Activated CD8-positive, alpha-beta memory T cell treated with anti-CD3 and anti-CD28 coated beads for 4 hours (primary cell): ENCODE results near the gene PUM2.

Experiments
- DNase-seq, 2 donors: peaks; one replicate each; pipeline ENCODE4 v3.0.0-alpha.2; 2020; ENCODE audit warnings: low read depth in 2 of 2

The PUM2 gene

DNA sequence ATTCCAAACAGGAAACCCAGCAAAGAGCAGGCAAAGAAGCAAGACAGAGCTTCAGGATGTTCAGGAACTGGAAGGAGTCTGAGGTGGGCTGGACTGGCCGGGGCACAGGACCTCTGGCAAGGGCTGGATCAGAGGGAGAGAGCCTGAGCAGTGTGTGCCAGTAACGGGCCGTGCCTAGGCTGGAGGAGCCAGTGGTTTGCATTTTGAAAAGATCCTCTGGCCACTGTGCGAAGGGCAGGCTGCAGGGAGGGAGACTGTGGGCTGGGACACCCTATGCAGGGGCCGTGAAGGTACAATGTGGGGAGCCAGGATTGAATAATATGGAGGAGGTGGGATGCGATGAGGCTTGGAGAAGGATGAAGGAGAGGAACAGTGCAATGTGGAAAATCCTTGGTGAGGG lies 119.5 kb downstream of the PUM2 start:
- DNase-seq: no peak

- DNase-seq: no peak
These were observed 120.6 kb downstream of the PUM2 start for GRCh38 chr2:20230114-20230425.

GRCh38 chr2:20229322-20230113 lies 121.1 kb downstream of the PUM2 start:
- DNase-seq: no peak

- DNase-seq: no peak
These were observed 122.6 kb downstream of the PUM2 start for GRCh38 chr2:20227894-20228505.

- DNase-seq: no peak
These were observed 124.5 kb downstream of the PUM2 start for GRCh38 chr2:20226152-20226545.

DNA sequence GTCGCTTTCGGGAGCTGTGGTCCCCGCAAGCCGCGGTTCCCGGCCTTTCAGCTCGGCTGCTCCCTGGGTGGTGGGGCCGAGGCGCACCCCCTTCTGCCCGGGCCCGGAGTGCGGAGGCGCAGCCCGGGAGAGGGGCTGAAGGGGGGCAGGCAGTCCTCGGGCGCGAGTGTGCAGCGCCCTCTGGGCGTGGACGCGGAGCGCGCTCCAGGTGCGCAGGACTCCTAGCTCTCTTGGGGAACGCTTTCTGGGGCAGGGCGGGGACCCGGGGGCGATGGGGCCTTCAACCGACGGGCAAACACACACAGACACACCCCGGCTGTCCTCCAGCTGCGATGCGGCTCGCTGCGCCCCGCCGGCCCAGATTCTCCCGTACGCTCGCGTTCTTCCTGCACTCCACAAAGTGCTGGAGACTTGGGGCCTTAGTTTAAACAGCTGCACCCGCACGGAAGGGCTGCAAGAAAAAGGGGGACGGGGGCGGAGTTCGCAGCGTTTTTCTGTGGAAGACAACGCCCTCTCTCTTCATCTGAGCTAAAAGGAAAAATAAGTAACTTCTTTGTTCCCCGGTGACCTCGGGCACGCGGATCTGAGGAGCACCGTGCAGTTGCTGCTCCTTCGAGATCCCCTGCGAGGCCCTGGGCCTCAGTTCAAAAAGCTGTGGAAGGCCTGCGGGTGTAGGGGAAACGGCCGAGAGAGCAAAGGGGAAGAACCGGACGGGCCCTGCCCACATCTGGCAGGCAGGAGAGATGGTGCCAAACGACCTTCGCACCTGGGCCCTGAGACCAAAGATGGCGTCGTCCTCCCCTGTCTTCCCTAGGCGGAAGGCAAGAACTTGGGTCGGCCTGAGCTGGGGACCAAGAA lies 125.1 kb downstream of the PUM2 start:
- DNase-seq: no peak

DNA sequence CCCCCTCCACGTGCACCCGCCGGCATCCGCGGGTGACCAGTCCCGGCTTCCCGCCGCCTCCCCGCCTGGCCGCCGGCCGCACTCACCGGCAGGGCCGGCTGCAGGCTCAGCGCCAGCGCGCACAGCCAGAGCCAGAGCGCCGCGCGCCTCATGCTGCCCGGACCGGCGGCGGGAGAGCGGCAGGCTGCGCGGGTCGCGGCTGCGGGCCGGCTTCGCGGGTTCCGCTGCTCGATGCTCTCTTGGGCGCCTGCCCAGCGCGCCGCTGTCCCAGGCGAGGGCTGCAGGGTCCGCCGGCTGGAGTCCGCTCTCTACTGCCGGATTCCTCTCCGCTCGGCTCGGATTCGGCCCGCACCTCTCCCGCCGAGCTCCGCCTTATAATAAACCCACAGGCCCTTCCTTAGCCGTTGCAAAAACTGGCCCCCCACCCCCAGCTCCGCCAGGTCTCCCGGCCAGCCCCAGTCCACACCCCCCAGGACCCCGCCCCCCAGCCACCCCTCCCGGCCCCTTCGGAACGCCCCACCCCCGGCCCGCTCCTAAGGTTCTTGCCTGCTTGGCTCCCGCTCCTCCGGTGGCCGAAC lies 125.8 kb downstream of the PUM2 start, which contains the start of gene SDC1:
Gene SDC1 (minus strand): TSS at position 415 of the 578 bp plus-strand sequence. CDS start 263 bp downstream, at position 152.
- no peak for DNase-seq

DNA sequence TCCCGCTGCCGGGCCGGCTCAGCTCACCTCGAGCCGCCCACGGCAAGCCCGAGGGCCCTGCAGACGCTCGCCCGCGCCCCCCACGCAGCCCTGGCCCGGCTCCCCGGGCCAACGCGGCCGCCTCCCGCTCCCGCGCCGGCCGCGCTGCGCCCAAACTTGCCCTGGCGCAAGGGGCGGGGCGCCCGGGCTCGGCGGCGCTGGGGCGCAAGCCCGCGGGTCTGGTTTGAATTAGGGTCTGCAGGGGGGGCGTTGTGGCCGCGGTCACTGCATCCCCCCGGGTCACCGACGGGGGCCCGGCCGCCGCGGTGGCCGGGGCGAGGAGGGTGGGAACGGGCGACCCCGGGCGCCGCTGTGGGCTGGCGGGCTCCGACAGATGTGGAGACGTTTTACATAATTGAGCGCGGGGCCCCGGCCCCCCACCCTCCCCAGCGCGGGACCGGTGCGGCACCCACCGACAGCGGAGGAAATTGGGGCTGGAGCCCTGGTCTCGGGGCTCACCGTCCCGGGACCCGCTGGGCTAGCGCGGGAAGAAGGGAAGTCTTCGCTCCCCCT lies 126.4 kb downstream of the PUM2 start:
- no peak for DNase-seq

DNA sequence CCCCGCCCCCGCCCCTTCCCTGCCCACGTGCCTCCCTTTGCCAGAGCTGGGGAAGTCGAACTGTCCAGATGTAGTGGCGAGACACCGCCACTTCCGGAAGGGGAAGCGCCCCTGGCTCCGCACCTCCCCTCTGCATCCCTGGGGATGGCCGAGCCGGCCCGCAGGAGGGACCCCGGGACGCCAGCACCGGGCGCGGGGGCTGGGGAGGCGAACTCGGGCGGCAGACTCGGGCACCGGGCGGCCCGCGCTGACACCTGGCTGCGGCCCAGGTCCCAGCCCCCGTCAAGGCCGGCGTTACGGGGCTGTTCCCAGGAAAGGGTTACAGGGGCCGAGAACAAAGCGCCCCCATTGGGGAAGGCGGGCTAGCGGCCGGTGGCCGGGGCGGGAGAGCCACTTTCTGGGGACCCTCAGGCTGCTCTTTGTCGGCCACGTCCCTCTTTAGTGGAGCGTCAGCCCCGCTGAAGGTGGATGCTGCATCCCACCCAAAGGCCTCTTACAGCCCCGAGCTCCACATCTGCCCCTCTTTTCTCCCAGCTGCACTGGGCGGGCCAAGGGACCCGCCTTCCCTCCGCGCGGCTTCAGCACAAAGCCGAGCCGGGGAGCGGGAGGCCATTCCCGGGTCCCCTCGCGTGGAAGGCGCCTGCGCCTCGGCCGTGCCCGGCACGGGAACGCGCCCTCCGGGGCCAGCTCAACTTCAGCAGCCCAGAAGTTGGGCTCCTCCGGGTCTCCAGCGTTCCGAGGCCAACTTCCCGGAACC lies 127.1 kb downstream of the PUM2 start:
- no peak for DNase-seq

DNA sequence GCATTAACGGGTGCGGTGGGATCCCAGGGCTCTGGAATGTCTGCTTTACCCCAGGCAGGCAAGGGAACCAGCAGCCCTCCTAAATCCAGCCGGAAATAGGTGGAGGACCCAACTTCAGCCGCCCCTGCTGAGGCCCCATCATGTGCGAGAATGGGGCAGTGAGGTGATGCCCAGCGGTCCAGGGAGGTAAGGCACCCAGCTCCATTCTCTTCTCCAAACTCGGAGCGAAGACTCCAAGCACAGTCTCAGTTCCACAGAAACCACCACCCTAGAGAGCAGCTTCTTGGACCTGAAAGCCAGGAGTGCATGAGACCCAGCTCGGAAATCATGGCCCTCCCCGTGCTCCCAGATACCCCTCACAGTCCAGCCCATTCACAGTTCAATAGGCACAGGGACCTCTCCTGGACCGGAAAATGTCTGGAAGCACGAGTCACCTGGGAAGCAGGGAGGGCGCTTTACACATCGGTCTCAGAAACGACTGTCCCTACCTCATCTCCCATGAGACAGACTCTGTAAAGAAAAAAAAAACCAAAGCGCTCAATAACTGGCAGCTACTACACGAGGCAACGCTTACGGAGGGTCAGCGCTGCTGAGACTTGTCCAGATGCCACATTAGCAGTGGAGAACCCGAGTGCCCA lies 127.8 kb downstream of the PUM2 start:
- DNase-seq: no peak

- no peak for DNase-seq
These were observed 128.5 kb downstream of the PUM2 start for GRCh38 chr2:20222014-20222768.

DNA sequence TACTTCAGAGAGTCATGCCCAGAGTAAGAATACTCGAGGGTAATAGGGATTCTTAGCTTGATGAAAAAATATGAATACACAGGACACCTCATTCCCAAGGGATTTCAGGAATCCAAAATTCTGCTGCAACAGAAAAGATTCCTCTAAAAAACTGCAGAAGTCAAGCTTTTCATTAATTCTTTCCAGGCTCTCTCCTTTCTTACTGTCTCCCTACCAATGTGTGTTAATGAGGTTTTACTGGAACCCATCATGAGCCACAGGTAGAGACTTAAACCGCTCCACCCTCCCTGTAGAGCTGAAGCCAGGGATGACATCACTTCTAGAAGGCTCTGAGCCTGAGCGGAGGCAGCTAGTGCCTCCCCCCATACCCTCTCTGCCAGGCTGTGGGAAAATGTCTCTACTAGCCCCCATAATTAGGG lies 129.1 kb downstream of the PUM2 start:
- DNase-seq: no peak

DNA sequence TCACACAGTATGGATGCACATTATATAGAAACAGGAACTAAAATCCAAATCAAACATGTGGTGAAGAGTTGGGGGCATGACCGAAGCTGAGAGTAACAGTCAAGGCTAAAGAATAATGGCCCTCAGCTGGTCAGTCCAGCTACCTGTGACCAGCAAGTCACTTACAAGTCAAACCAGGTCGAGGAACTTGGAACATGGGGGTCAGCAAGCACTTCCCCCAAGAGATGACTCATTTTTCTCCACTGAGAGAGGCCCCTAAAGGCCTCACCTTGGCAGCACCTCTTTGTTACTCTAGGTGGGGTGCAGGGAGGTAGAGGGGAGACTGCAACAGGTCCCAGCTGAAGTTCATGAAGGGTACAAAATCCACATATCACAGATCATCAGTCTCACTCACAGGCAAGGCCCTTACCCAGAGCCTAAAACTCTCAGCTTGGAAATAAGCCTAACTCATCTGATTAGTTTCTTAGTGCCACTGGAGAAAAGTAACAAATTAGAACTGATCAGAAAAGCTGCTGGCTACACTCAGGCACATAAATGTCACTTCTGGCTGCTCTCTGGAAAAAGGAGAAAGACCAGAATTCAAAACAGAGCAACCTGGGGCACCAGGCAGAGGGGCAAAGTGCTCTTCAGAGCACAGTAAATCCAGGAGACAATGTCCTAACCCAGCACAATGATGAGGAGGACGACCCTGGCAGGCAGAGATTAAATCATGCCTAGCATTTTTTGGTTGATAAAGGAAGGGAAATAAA lies 129.7 kb downstream of the PUM2 start:
- DNase-seq: no peak

DNA sequence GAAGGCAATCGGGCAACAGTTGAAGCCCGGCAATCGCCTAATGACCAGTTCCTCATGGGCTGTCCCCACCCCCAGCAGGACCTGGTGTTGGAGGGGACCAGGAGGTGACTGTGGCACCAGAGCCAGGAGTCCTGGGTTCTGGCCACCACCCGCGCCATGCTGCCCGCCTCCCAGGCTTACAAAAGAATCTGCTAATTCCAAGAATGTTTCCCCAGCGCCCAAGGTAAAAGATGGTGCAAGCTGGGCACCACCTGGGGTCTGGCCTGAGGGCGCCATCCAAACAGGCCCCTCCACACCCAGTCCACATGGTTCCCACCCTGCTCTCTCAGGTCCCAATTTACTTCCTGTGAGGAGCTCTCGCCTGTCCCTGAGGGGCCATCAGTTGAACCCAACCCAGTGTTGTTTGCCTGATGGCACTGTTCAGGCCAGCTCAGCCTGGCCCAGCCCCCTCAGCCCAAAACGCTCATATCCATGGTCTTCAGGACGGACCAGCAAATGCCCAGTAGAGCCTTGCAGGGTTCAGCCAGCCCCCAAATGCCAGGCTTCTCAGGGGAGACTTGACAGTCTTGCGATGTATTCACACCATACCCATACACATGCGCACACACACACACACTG lies 130.8 kb downstream of the PUM2 start:
- DNase-seq: no peak

GRCh38 chr2:20218331-20219320 lies 132.0 kb downstream of the PUM2 start:
- no peak for DNase-seq

GRCh38 chr2:20217041-20217970 lies 133.3 kb downstream of the PUM2 start:
- DNase-seq: no peak
